GM23338 (cell line): ENCODE results near the gene GPNMB. TPM values are rescaled to one million over a fixed set of nuclear protein-coding genes. Genes with fewer than 3 reads are reported as not detected.
A peak's percentile ranks its signal among the peaks of the same experiment; 100 is the strongest.

Experiments
- ATAC-seq: fragments of 200-7000 bp; cut with Tn5 transposase; 3 replicates; pipeline ENCODE4 v1.9.1; 2020
- DNase-seq: peaks from one replicate; pipeline ENCODE4 v3.0.0-alpha.2; 2015; ENCODE audit warnings: low spot score
- H2AFZ ChIP-seq: fragments of 200-600 bp; sonication (generic); 2 replicates; pipeline ENCODE4 v1.8.0; 2016; ENCODE audit warnings: antibody characterized with exemption, mild to moderate bottlenecking, moderate library complexity
- H3F3A ChIP-seq: fragments of 200-600 bp; sonication (generic); replicated peaks from 2 replicates; pipeline ENCODE4 v1.8.0; 2017; ENCODE audit warnings: antibody characterized with exemption, mixed run types, low read depth
- H3K27ac ChIP-seq: fragments of 200-600 bp; sonication (generic); 2 replicates; pipeline ENCODE4 v1.6.1; 2016; ENCODE audit warnings: low read depth
- H3K27me3 ChIP-seq: fragments of 200-600 bp; sonication (generic); 2 replicates; pipeline ENCODE4 v1.8.0; 2016; ENCODE audit warnings: mild to moderate bottlenecking, mixed run types, moderate library complexity; ENCODE audit not compliant: insufficient read depth
- H3K36me3 ChIP-seq: fragments of 200-600 bp; sonication (generic); 2 replicates; pipeline ENCODE4 v1.8.0; 2016; ENCODE audit warnings: mild to moderate bottlenecking; ENCODE audit not compliant: insufficient read depth
- H3K4me1 ChIP-seq: fragments of 200-600 bp; sonication (generic); 2 replicates; pipeline ENCODE4 v1.8.0; 2016; ENCODE audit warnings: mild to moderate bottlenecking, moderate library complexity; ENCODE audit not compliant: insufficient read depth
- H3K4me2 ChIP-seq: fragments of 200-600 bp; sonication (generic); 2 replicates; pipeline ENCODE4 v1.7.1; 2017; ENCODE audit warnings: mixed run types
- H3K4me3 ChIP-seq: fragments of 200-600 bp; sonication (generic); 2 replicates; pipeline ENCODE4 v1.6.1; 2016; ENCODE audit warnings: mixed run types
- H3K79me2 ChIP-seq: fragments of 200-600 bp; sonication (generic); replicated peaks from 2 replicates; pipeline ENCODE4 v1.8.0; 2017; ENCODE audit warnings: mild to moderate bottlenecking; ENCODE audit not compliant: insufficient read depth
- H3K9me2 ChIP-seq: fragments of 200-600 bp; sonication (generic); 2 replicates; pipeline ENCODE4 v1.8.0; 2017; ENCODE audit not compliant: insufficient read depth
- H4K20me1 ChIP-seq: fragments of 200-600 bp; sonication (generic); replicated peaks from 2 replicates; pipeline ENCODE4 v1.8.0; 2017; ENCODE audit warnings: mild to moderate bottlenecking; ENCODE audit not compliant: insufficient read depth
- H3K27ac Mint-ChIP-seq: 2 replicates; pipeline ENCODE4 v1.8.0; 2020; ENCODE audit warnings: inconsistent platforms, mild to moderate bottlenecking, moderate library complexity, mixed read lengths
- H3K27me3 Mint-ChIP-seq: 3 replicates; pipeline ENCODE4 v1.8.0; 2022; ENCODE audit warnings: low read depth, mild to moderate bottlenecking, moderate library complexity, mixed read lengths, inconsistent platforms; ENCODE audit not compliant: insufficient read depth, poor library complexity
- H3K36me3 Mint-ChIP-seq: 3 replicates; pipeline ENCODE4 v1.8.0; 2021; ENCODE audit warnings: low read depth, mild to moderate bottlenecking, inconsistent platforms, moderate library complexity, mixed read lengths
- H3K4me1 Mint-ChIP-seq: 3 replicates; pipeline ENCODE4 v1.8.0; 2020; ENCODE audit warnings: mild to moderate bottlenecking, inconsistent platforms, mixed read lengths
- H3K4me3 Mint-ChIP-seq: 3 replicates; pipeline ENCODE4 v1.8.0; 2021; ENCODE audit warnings: moderate library complexity, mild to moderate bottlenecking, inconsistent platforms, mixed read lengths
- H3K9me3 Mint-ChIP-seq: 3 replicates; pipeline ENCODE4 v1.8.0; 2020; ENCODE audit warnings: moderate library complexity, mild to moderate bottlenecking, inconsistent platforms, mixed read lengths
- CREB1 ChIP-seq: fragments of 250-450 bp; sonication (Bioruptor Pico); IDR thresholded peaks from 2 replicates; pipeline ENCODE4 v1.5.0; 2020; ENCODE audit warnings: low read depth, mild to moderate bottlenecking, moderate library complexity
- EZH2phosphoT487 ChIP-seq: fragments of 200-600 bp; sonication (generic); IDR thresholded peaks from one replicate; pipeline ENCODE4 v1.8.1; 2018; ENCODE audit warnings: antibody characterized with exemption; ENCODE audit not compliant: unreplicated experiment
- ZNF114 ChIP-seq: fragments of 250-450 bp; sonication (Bioruptor Pico); IDR thresholded peaks from 2 replicates; pipeline ENCODE4 v1.5.0; 2020; ENCODE audit warnings: mild to moderate bottlenecking, moderate library complexity
- ZNF331 ChIP-seq: fragments of 250-450 bp; sonication (Bioruptor Pico); IDR thresholded peaks from 2 replicates; pipeline ENCODE4 v1.5.0; 2020; ENCODE audit warnings: low read depth, mild to moderate bottlenecking, moderate library complexity
- ZNF462 ChIP-seq: fragments of 250-450 bp; sonication (Bioruptor Pico); IDR thresholded peaks from 2 replicates; pipeline ENCODE4 v1.5.0; 2020; ENCODE audit warnings: mild to moderate bottlenecking, moderate library complexity
- polyA plus RNA-seq: library from polyadenylated mRNA; unstranded; fragments of >200 nt; fragmentation: Nextera tagmentation; extraction: Ambion mirVana; gene quantifications from 2 replicates; pipeline ENCODE4 v1.2.1, GENCODE V29; 2016
- total RNA-seq: library from RNA; depleted of rRNA; stranded (reverse); fragments of >200 nt; shearing (Covaris generic); gene quantifications from 2 replicates; pipeline ENCODE4 v1.2.3, GENCODE V29; 2014
- TF ChIP-seq, protein P1 (sequence below): IDR thresholded peaks from one replicate; pipeline ENCODE4 v1.6.1; 2018; ENCODE audit warnings: antibody characterized with exemption; ENCODE audit not compliant: unreplicated experiment

GPNMB gene
- total and polyA plus RNA-seq, 2 experiments from 2014 or later = 0.76 to 1.2 TPM

GRCh38 chr7:23212395-23212794 is 34.2 kb upstream of the GPNMB start (continued):
- no peak for TF ChIP-seq ZNF462 (CRISPR knock-in tag)
- TF ChIP-seq ZNF114 = no peak
- TF ChIP-seq ZNF331 (CRISPR knock-in tag) = no peak
- TF ChIP-seq EZH2phosphoT487 = no peak
- TF ChIP-seq, protein P1, sequence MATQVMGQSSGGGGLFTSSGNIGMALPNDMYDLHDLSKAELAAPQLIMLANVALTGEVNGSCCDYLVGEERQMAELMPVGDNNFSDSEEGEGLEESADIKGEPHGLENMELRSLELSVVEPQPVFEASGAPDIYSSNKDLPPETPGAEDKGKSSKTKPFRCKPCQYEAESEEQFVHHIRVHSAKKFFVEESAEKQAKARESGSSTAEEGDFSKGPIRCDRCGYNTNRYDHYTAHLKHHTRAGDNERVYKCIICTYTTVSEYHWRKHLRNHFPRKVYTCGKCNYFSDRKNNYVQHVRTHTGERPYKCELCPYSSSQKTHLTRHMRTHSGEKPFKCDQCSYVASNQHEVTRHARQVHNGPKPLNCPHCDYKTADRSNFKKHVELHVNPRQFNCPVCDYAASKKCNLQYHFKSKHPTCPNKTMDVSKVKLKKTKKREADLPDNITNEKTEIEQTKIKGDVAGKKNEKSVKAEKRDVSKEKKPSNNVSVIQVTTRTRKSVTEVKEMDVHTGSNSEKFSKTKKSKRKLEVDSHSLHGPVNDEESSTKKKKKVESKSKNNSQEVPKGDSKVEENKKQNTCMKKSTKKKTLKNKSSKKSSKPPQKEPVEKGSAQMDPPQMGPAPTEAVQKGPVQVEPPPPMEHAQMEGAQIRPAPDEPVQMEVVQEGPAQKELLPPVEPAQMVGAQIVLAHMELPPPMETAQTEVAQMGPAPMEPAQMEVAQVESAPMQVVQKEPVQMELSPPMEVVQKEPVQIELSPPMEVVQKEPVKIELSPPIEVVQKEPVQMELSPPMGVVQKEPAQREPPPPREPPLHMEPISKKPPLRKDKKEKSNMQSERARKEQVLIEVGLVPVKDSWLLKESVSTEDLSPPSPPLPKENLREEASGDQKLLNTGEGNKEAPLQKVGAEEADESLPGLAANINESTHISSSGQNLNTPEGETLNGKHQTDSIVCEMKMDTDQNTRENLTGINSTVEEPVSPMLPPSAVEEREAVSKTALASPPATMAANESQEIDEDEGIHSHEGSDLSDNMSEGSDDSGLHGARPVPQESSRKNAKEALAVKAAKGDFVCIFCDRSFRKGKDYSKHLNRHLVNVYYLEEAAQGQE = no peak
- no peak for TF ChIP-seq CREB1 (CRISPR knock-in tag)

DNA sequence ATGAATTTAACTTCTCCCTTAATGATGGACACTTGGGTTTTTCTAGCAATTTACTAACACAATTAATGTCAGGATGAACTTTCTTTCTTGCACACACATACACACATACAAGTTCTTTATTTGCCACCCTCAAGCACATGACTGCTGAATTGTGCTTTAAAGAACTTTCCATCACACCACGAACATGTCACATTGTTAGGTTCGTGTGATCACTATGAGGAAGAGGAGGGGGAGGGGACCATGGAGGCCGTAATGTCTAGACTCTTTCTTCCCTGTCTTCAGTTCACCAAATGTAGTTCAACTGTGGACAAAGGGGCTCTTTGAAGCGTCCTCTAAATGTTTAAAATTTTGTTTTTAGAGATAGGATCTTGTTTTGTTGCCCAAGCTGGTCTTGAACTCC is 33.7 kb upstream of the GPNMB start:
- no peak for DNase-seq
- H3K4me1 ChIP-seq = peaks cover 3% of the 10 kb centered on the region; the same call in 1 of the 2 replicates
- H3K27ac Mint-ChIP-seq = no peak overlapping the region
- peaks cover 3% of the 10 kb centered on the region for H3K27me3 Mint-ChIP-seq
- H2AFZ ChIP-seq = peak overlapping the region; percentile 99; the same call in 1 of the 2 replicates
- no peaks in the 10 kb centered on the region for H3K9me3 Mint-ChIP-seq
- no peak overlapping the region for H3K4me3 ChIP-seq
- H3K36me3 ChIP-seq = no peaks in the 10 kb centered on the region
- no peaks in the 10 kb centered on the region for H3K36me3 Mint-ChIP-seq
- H3K4me1 Mint-ChIP-seq = peaks cover 9% of the 10 kb centered on the region; the same call in 2 of the 3 replicates
- ATAC-seq = no peak
- H3F3A ChIP-seq = no peaks in the 10 kb centered on the region
- no peaks in the 10 kb centered on the region for H3K27me3 ChIP-seq
- no peaks in the 10 kb centered on the region for H3K79me2 ChIP-seq
- no peak overlapping the region for H3K4me3 Mint-ChIP-seq
- H4K20me1 ChIP-seq = no peaks in the 10 kb centered on the region
- 0 out of 2 replicates have a peak, but pooled peaks cover 4% of the 10 kb centered on the region for H3K9me2 ChIP-seq
- no peak overlapping the region for H3K4me2 ChIP-seq
- no peak for TF ChIP-seq CREB1 (CRISPR knock-in tag)
- no peak for TF ChIP-seq ZNF114
- no peak for TF ChIP-seq ZNF331 (CRISPR knock-in tag)
- no peak overlapping the region for H3K27ac ChIP-seq
